ENCODE data around the gene SPINT2. TPM values are rescaled to one million over a fixed set of nuclear protein-coding genes. Genes with fewer than 3 reads are reported as not detected.
A peak's percentile ranks its signal among the peaks of the same experiment; 100 is the strongest.

SPINT2 gene
- total RNA-seq, 1 donor from 2014 or later = 5.9 TPM

DNA sequence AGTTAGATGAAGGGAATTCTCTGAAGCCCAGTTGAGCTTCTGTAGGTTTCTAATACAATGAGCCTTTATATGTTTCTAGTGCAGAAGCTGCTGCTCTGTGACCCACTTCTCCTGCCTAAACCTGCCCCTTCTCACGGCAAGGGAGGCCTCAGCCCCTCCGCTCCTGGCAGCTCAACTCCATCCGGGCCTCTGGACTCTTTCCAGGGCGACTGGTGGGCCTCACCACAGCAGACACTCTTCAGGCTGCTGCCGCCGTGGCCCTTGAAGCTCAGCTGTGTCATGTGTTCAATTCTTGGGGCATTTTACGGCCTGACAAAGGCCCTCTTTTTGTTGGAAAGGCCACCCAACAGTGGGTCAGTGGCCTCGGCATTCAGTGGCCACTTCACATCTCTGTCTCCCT lies 29.7 kb downstream of the SPINT2 start:
- no peak for DNase-seq (ENCODE audit: low read depth, low spot score)

DNA sequence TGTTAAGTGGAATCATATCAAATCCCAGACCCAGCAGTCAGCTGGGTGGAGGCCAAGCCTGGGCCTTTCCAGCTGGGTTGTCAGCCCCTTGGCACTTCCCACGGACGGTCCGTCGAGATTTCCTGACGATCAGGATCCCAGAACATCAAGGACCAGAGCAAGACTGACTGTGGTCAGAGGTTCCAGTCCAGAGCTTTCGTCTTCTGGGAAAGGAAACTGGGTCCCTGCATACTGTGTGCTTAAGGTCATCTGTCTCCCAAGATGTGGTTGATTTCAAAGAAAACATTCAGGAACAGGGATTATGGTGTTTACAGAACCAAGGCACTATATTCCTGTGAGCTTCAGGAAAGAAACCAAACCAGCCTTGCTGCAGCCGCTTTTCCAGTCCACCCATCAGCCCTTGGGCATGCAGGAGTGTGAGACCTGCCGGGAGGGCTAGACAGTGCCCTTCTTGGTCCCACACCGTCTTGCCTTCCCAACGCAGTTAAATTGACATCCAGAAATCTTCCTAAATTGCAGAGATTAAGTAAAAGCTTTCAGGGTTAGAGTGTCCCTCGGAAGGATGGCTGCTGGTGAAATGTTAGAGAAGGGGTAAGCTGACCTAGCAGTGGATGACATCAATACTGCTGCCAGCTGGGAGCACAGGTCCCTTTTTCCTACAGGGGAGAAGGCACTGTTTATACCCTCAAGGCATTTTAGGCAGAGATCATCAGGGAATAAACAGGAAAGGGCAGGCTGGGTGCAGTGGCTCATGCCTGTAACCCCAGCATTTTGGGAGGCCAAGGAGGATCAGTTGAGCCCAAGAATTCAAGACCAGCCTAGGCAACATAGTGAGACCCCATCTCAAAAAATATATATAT lies 34.7 kb downstream of the SPINT2 start:
- no peak for DNase-seq (ENCODE audit: low read depth, low spot score)

DNA sequence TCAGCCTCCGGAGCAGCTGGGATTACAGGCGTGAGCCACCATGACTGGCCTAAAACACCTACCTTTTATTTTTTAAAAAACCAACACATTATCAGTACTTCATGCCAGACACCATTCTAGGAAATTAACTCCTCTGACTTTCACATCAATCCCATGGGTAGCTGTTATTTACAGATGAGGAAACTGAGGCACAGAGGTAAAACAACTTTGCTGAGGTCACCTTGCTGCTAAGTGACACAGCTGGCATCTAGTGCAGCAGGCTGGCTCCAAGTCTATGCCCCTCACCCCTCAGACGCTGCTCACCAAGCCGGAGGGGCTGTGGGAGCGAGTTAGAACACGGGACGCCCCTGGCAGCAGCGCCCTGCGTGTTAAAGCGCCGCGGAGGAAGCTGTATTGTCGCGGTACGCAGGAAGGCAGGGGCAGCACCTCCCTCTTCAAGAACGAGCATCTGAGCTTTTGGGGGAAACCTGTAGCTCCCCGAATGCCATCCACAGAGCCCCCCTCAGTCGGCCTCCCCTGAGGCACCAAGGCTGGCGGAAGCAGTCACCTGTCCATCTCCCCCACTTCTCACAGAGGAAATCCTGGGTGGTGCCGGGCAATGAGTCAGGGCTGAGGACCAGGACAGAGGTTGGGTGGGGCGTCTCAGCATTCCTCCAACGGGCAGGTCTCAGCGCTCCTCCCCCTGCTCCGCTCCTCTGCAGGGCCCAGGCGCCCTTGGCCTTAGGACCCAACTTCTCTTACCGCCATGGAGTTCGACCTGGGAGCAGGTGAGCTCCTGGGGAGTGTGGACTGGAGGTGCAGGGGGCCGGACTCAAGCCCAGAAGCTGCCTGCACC lies 39.4 kb downstream of the SPINT2 start, which contains the start of gene C19orf33:
C19orf33 (plus strand) TSS at position 735 of the 835 bp plus-strand sequence; CDS start at position 746, 11 bp downstream.
- no peak for DNase-seq (ENCODE audit: low read depth, low spot score)

DNA sequence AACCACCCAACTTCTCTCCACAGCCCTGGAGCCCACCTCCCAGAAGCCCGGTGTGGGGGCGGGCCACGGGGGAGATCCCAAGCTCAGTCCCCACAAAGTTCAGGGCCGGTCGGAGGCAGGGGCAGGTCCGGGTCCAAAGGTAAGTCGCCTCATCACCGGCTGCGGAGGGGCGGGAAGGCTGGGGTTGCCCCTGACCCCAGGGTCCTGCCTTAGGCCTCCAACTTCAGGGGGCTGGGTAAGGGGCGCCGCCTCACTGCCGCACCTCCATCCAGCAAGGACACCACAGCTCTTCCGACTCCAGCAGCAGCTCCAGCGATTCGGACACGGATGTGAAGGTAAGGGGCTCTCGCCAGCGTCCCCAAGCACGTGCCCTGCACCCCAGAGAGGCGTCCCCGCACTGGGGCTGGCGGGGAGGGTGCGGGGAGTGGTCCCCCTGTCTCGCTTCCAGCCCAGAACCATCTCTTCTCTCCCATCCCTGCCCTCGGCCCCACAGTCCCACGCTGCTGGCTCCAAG lies 40.0 kb downstream of the SPINT2 start:
- DNase-seq (ENCODE audit: low read depth, low spot score) = no peak

DNA sequence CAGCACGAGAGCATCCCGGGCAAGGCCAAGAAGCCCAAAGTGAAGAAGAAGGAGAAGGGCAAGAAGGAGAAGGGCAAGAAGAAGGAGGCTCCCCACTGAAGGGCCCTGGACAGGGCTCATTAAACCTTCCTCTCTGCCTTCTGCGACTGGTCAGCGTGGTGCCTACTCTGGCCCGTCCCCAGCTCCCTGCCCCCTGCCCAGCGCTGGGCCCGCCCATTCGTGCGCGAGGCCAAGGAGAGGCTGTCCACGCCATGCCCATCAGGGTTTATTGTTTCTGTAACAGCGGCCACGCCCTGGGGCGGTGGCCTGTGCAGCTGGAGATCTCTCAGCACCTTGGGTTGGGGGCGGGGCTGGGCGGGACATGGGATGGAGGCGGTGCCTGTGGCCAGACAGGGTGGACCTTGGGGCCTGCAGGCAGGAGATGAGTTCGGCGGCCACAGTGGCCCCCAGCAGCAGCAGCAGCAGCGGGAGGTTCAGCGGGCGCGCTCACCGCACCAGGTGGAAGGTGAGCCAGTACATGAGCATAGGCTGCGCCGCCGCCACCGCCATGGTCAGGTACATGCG lies 40.6 kb downstream of the SPINT2 start:
- DNase-seq (ENCODE audit: low read depth, low spot score) = peak; percentile 37

DNA sequence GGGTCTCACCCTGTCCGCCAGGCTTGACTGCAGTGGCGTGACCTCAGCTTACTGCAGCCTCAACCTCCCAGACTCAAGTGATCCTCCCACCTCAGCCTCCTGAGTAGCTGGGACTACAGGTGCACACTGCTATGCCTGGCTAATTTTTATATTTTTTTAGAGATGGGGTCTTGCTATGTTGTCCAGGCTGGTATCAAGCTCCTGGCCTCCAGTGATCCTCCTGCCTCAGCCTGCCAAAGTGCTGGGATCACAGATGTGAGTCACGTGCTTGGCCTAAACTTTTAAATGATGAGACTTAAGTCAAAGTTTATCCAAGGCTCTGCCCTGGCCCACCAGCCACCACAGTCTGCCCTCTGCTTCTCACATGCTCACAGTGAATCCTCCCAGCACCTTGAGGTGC lies 41.9 kb downstream of the SPINT2 start:
- no peak for DNase-seq (ENCODE audit: low read depth, low spot score)

DNA sequence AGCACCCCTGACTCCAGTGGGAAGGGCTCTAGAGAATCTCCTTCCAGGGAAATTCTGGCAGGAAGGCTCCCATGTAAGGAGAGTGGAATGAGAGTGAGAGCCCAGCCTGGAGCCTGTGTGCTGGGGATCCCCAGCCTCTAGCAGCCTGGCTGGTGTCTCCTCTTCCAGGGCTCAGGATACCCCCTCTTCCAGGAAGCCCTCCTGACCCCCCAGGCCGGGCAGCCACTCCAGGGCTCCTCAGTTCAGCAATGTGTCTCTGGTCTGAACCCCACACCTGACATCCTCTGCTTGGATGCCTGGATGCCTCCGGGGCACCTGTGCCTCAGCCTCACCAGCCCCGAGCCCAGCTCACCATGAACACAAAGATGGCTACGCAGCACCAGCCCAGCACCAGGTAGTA lies 42.7 kb downstream of the SPINT2 start:
- DNase-seq (ENCODE audit: low read depth, low spot score) = no peak

DNA sequence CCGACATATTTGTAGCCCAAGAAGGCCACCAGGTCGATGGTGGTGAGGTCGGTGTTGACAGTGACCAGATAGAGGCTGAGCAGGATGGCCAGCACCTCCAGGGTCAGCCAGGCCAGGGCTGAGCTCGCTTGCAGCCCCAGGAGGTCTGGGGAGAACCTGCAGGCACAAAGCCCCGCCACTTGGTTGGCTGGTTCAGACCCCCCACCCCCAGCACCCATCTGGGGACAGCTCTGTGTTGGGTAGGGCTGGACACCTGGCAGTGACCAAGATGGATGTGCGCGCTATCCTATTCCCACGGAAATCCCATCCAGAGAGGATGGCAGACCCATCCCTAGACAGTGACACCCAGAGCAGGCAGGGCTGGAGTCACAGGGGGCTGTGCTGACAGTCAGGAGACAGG lies 43.2 kb downstream of the SPINT2 start:
- no peak for DNase-seq (ENCODE audit: low read depth, low spot score)

DNA sequence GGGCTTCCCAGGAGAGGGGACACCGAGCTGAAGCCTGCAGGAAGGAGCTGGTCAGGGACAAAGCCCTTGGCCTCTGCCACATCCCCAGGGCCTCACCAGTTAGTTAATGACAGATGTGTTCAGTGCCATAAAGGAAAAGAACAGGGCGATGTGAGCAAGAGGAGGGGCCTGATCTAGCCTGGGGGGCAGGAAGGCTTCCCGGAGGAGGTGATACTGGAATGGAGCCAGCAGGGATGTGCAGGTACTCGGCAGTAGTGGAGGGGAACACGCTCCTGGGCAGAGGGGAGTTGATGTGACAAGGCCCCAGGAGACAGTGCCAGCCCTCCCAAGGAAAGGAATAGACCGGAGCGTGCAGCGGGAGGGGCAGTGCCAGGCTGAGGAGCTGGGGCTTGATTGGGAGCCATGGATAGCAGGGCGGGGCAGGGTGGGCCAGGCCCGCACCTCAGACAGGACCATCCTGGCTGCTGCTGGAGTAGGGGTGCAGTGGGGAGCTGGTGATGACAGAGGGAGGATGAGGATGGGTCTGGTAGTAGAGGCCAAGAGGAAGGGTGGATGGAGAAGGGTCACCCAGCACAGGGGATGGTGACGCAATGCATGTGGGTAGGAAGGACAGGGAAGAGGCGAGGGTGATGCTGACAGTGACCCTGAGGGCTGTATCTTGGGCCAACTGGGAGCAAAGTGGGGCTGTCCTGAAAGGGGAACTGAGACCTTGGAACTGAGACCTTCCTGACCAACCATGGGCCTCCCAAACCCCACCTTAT lies 43.8 kb downstream of the SPINT2 start:
- no peak for DNase-seq (ENCODE audit: low read depth, low spot score)

DNA sequence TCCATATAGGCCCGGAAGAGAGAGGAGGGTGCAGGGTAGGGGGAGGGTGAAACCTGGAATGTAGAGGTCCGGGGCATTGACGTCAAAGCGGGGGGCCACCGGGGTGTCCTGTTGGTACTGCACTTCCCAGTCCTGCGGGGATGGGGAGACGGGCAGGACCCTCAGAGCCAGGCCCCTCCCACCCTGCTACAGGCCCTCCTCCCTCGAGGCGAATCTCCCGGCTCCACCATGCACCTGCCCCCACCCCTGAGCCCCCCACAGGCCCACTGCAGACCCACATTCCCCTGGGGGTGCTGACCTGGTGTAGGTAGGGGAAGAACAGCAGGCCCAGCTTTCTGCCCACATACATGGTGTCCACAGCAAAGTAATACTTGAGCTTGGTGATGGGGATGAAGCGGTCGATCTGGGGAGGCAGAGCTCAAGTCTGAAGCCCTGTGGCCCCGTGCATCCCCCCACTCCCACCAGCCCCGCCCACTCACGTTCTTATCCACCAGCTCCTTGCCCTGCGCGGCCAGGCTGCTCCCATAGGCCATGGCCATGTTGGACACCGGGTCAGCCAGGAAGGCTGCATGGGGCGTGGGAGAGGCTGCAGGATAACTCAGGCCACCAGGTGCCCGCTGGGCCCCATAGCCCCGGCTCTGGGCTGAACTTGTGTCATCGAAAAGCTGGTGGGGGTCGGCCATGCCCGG lies 44.7 kb downstream of the SPINT2 start:
- no peak for DNase-seq (ENCODE audit: low read depth, low spot score)

DNA sequence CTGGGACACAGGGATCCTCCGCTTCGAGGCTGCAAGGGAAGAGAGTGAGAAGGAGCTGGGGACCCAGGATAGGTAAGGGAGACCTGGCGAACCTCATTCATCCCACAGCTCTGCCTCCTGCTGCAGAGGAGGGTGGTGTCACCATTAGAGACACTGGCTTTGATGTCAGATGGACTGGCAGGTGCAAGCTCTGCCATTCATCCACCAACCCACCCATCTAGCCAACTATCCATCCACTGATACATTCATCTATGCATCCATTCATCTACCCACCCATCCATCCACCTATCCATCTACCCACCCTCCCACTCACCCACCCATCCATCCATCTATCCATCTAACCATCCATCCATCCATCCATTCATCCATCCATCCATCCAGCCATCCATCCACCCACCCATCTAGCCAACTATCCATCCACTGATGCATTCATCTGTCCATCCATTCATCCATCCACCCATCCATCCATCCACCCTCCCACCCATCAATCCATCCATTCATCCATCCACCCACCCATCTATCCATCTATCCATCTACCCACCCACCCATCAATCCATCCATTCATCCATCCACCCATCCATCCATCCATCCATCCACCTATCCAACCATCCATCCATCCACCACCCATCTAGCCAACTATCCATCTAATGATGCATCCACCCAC lies 45.4 kb downstream of the SPINT2 start:
- no peak for DNase-seq (ENCODE audit: low read depth, low spot score)

DNA sequence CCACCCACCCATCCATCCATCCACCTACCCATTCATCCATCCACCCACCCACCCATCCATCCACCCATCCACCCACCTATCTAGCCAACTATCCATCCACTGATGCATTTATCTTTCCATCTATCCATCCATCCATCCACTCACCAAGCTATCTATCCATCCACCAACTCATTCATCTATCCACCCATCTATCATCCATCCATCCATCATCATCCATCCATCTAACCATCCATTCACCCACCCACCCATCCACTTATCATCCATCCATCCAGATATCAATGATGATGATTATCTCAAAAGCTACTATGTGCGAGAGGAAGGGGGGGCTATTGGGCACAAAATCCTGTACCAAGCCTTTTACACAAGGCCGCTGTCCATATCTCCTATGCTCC lies 45.9 kb downstream of the SPINT2 start:
- DNase-seq (ENCODE audit: low read depth, low spot score) = no peak

DNA sequence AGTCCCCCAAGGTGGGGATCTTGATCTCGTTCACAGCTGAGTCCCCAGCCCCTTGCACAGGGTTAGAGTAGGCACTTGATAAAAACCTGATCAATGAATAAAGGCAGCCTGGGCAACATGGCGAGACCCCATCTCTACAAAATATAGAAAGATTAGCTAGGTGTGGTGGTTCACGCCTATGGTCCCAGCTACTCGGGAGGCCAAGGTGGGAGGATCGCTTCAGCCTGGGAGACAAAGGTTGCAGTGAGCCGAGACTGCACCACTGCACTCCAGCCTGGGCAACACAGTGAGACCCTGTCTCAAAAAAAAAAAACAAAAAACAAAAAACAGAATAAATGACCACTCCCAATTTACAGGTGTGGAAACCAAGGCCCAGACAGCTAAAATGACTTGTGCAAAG lies 46.6 kb downstream of the SPINT2 start:
- no peak for DNase-seq (ENCODE audit: low read depth, low spot score)

DNA sequence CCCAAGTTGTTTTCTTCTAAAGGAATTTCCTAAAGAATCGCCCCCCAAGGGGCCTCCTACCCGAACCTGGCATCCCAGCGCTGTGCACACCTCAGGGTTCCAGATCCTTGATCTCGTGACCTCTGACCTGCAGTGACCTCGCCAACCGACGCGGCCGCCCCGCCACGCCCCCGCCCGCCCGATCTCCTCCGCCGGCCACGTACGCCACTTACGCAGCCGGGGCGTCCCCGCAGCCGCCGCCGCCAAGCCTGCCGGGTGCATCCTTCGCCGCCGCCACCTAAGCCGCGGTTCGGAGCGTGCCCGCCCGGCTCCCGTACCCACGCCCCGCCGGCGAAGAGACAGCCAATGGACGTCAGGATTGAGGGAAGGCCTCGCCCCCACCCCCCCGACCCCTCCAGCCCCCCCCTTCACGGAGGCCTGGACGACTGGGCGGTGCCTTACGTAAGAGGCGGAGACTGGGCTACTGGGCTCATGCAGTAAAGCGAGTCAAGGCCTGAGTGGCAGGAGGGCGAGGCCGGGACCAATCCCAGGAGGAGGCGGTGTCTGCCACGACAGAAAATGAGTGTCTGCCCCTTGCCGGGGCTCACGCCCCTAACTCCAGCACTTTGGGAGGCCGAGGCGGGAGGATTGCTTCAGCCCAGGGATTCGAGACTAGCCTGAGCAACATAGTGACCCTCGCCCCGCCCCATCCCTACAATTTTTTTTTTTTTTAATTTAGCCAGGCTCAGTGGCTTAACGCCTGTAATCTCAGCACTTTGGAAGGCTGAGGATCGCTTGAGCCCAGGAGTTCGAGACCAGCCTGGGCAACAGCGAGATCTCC lies 51.5 kb downstream of the SPINT2 start, which contains the start of gene YIF1B:
YIF1B (minus strand) TSS at position 291 of the 820 bp plus-strand sequence; CDS start at position 261, 30 bp downstream.
- peak; percentile 93 for DNase-seq (ENCODE audit: low read depth, low spot score)

DNA sequence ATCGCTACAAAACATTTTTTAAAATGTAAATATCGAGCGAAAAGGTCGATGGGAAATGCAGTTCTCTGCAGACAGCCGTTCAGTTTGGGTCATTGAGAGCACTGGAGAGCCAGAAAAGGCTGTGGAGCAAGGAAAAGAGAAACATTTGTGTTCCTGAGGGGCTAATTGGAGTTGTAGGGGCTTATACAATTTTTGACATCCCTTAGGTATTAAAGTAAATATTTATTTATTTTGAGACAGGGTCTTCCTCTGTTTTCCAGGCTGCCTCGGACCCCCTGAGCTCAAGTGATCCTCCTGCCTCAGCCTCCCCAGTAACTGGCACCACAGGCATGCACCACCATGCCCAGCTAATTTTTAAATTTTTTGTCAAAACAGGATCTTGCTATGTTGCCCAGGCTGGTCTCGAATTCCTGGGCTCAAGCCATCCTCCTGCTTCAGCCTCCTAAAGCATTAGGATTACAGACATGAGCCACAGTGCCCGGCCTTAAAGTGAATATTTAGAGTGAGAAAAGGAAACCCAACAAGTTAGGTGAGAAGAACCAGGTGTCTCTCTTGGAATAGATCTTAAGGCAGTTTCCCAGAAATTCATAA lies 52.2 kb downstream of the SPINT2 start:
- no peak for DNase-seq (ENCODE audit: low read depth, low spot score)

DNA sequence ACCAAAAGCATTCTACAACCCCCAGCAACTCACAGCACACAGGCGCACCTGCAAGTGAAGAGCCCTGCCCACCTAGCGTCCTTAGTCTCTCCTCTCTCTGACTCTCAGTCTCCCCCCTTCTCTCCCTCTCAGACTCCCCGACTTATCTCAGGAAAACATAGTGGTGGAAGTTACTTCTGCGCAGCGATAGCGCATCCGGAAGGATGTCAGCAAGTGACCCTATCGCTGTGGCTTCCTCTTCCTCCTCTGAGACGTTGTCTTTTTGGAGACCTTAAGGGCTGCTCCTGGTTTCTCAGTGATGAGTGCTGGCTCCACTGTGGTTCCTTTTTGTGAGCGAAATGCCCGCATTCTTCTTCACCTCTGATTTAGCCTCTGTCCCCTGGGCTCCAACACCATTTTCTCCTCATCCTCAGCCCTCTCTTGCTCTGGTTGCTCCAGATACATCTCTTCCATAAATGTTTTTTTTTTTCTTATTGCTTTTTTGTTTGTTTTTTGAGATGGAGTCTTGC lies 52.8 kb downstream of the SPINT2 start:
- DNase-seq (ENCODE audit: low read depth, low spot score) = no peak

DNA sequence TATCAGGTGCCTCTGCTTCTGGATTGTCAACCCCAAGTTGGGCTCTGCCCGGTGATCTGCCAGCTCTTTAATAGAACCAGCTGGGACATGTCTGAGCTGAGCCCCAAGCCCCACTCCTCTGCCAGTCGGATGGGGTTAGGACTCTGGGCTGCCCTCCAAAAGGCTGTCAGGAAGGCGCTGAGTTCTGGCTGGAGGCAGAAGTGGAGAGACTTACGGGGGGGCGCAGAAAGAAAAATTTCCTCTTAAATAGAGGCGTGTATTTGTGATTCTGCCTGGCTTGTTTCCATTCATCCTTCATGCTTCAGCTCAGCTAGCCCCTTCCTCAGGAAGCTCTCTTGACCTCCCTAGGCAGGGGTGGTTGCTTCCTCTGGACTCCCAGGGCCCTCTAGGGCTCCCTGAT lies 54.3 kb downstream of the SPINT2 start:
- no peak for DNase-seq (ENCODE audit: low read depth, low spot score)

All from pulmonary artery endothelial cell (primary cell).